GM23338 (cell line): Measurements from ENCODE around the gene GRAMD2B. TPM values are rescaled to one million over a fixed set of nuclear protein-coding genes. Genes with fewer than 3 reads are reported as not detected.

ENCODE experiments used
- polyA plus RNA-seq: library from polyadenylated mRNA; unstranded; fragments of >200 nt; fragmentation: Nextera tagmentation; extraction: Ambion mirVana; gene quantifications from 2 replicates; pipeline ENCODE4 v1.2.1, GENCODE V29; 2016
- total RNA-seq: library from RNA; depleted of rRNA; stranded (reverse); fragments of >200 nt; shearing (Covaris generic); gene quantifications from 2 replicates; pipeline ENCODE4 v1.2.3, GENCODE V29; 2014; rRNA removed

The GRAMD2B gene
- total and polyA plus RNA-seq, 2 experiments from 2014 or later: 9.7 to 16.9 TPM

Other genes starting within 250 kb of the GRAMD2B start
- gene ALDH7A1, start 171.8 kb downstream of the GRAMD2B start, total RNA-seq: 122 and 135 TPM in 2 replicates
- gene ALDH7A1, start 171.8 kb downstream of the GRAMD2B start, polyA plus RNA-seq: 184 and 198 TPM in 2 replicates
- 75.9 and 81.4 TPM in 2 replicates for gene PHAX, start 177.5 kb downstream of the GRAMD2B start, total RNA-seq
- 104 and 140 TPM in 2 replicates for gene PHAX, start 177.5 kb downstream of the GRAMD2B start, polyA plus RNA-seq